Measurements from ENCODE around the gene KCNH3.

The KCNH3 gene

GRCh38 chr12:49543221-49543913, 4.5 kb downstream of the KCNH3 start:
- DNase-seq (ENCODE audit: extremely low read depth in 1 of 2, low read depth in 1 of 2), result no peak

DNA sequence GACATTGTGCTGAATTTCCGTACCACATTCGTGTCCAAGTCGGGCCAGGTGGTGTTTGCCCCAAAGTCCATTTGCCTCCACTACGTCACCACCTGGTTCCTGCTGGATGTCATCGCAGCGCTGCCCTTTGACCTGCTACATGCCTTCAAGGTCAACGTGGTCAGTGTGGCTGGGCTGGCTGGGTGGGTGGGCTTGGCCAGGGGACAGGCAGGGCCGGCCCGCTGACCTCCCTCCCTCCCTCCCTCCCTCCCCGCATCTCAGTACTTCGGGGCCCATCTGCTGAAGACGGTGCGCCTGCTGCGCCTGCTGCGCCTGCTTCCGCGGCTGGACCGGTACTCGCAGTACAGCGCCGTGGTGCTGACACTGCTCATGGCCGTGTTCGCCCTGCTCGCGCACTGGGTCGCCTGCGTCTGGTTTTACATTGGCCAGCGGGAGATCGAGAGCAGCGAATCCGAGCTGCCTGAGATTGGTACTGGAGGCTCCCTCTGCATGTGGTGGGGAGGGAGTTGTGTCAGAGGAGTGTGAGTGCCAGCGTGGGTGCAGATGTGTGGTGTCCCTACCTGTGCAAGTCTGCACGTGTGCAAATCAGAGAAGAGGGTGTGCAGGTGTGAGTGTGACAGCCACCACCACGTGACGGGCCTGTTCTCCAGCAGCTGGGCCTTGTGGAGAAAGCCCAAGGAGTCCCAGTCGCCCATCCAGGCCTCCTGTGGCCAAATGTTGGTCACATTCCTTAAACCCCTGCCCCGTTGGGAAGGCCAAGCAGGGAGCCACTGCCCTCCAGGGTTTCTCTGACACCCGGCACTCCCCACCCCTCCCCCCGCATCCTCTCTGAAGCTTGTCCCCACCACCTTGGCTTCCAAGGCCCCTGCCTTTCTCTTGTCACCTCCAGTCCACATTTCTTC, 5.3 kb downstream of the KCNH3 start:
- no peak for DNase-seq (ENCODE audit: extremely low read depth in 1 of 2, low read depth in 1 of 2)

DNA sequence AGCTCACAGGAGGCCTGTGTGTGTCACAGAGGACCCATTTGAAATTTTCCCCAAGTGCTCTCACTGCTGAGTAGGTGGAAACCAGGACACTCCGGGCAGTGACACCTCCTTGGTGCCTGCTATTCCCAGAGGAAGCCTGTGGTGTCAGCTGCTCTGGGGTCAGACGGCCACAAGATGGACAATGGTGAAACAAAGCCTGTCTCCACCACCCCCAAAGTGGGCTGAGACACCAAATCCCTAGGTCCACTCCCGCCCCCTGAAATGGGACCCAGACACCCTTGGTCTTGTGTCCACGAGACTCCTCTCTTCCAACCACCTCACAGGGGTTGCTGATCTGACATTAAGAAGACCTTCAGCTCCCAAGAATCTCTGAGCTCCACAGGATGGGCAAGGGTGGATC, 7.0 kb downstream of the KCNH3 start:
- DNase-seq (ENCODE audit: extremely low read depth in 1 of 2, low read depth in 1 of 2), result no peak

DNA sequence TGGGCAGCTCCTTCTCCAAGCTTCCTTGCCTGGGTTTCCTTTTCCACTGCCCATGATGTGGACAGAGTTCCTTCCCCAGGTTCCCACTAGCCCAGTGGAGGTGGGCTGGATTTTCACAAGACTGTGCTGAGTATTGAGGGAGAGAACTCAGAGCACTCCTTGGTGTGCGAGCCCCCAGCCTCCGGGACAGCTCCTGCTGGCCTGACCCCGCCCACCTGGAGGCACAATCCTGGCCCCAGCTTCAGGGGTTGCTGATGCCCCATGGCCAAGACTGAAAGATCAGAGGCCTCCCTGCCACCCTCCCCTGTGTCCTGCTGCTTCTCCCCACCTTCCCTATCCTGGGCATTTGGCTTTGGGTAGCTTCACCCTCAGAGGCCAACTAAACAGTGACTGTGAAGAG, 7.7 kb downstream of the KCNH3 start:
- DNase-seq (ENCODE audit: extremely low read depth in 1 of 2, low read depth in 1 of 2), result no peak

GRCh38 chr12:49547090-49547690, 8.4 kb downstream of the KCNH3 start:
- no peak for DNase-seq (ENCODE audit: extremely low read depth in 1 of 2, low read depth in 1 of 2)

DNA sequence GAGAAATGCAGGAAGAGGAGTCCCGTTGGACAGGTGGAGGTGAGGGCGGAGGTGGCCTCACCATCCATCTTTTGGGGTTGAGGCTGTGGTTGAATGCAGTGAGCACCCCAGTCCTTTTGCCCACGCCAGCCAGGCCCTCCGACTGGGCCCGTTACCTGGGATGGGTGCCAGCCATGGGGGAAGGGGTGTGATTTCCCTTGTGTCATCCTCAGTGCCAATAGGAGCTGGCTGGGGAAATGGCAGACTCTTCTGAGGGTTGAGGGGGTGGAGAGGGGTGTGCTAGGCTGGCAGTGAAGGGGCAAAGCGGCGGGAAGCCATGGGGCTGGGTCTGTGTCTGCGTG, 9.6 kb downstream of the KCNH3 start:
- no peak for DNase-seq (ENCODE audit: extremely low read depth in 1 of 2, low read depth in 1 of 2)

GRCh38 chr12:49548822-49549648, 10.2 kb downstream of the KCNH3 start:
- DNase-seq (ENCODE audit: extremely low read depth in 1 of 2, low read depth in 1 of 2), result no peak

- no peak for DNase-seq (ENCODE audit: extremely low read depth in 1 of 2, low read depth in 1 of 2)
Observed at GRCh38 chr12:49549735-49550692, 11.2 kb downstream of the KCNH3 start.

DNA sequence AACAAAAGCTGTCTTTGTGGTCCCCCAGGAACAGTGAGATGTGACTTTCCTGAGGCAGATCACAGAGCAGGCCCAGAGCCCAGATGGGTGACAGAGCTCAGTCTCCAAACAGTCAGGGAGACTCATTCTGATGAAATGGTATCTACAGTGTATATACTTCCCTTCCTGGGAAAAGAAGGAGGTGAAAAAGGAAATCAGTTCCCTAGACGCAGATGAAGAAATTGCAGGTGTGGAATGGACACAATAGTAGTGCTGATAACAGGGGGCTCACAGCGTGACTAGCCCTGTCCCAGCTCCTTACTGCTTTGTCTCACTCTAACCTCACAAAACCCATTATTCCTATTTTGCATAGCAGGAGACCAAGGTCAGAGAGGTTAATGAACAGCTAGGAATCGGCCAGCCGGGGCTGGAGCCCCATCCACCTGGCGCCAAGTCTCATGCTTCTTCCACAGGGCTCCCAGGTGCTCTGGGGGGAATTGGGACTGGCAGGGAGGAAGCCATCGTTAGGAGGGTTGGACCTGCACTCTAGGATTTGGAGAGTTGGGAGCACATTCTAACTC, 11.9 kb downstream of the KCNH3 start:
- no peak for DNase-seq (ENCODE audit: extremely low read depth in 1 of 2, low read depth in 1 of 2)

DNA sequence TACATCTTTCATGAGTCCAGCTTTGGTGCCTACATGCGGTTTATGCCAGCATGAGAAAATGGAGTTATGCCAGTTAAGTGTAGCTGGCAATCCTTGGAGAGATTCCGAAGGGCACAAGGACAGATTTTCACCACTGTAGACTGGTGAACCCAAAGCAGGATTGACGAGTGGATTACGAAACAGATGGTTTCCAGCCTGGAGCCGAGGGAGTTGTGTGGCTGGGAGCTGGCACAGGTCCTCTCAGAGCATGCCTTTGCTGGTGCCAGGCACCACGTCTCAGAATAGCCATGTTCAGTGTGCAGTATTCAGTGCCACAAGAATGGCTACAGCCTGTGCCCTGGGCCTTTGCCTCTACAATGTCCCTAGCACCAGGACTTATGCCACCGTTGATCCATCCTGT, 13.2 kb downstream of the KCNH3 start:
- no peak for DNase-seq (ENCODE audit: extremely low read depth in 1 of 2, low read depth in 1 of 2)

DNA sequence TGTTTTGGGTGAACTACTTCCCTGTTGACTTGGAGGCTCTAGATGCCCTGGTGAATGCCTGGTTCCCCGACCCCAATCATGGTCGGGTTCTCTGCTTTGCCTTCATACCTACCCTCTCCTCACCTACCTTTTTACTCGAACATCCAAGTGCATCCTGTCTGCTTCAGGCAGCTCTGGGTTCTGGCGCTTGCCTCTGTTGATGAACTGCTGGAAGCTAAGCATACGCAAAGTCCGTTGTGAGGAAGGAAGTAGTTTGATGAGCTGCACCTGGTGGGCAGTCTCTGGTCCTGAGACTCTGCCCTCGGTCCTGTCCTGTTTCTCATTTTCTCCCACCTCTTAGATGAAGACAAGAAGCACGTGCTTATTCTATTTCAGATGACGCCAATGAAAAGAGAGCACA, 13.6 kb downstream of the KCNH3 start:
- no peak for DNase-seq (ENCODE audit: extremely low read depth in 1 of 2, low read depth in 1 of 2)

DNA sequence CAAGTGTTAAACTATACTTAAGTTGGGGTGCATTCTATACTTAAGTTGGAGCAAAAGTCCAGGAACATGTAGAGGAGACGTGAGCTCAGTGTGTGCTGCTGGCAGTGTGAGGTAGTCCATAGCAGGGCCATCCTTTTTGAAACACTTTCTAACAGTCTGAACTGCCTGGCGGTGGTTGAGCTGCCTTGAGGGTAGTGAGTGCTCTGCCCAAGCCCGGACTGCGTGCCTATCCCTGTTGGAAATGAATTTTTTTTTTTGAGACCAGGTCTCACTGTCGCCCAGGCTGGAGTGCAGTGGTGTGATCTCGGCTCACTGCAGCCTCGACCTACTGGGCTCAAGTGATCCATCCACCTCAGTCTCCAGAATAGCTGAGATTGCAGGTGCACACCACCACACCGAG, 14.1 kb downstream of the KCNH3 start:
- DNase-seq (ENCODE audit: extremely low read depth in 1 of 2, low read depth in 1 of 2), result no peak

- DNase-seq (ENCODE audit: extremely low read depth in 1 of 2, low read depth in 1 of 2), result no peak
Observed at GRCh38 chr12:49553512-49554088, 14.8 kb downstream of the KCNH3 start.

- no peak for DNase-seq (ENCODE audit: extremely low read depth in 1 of 2, low read depth in 1 of 2)
Observed at GRCh38 chr12:49554266-49554665, 15.4 kb downstream of the KCNH3 start.

DNA sequence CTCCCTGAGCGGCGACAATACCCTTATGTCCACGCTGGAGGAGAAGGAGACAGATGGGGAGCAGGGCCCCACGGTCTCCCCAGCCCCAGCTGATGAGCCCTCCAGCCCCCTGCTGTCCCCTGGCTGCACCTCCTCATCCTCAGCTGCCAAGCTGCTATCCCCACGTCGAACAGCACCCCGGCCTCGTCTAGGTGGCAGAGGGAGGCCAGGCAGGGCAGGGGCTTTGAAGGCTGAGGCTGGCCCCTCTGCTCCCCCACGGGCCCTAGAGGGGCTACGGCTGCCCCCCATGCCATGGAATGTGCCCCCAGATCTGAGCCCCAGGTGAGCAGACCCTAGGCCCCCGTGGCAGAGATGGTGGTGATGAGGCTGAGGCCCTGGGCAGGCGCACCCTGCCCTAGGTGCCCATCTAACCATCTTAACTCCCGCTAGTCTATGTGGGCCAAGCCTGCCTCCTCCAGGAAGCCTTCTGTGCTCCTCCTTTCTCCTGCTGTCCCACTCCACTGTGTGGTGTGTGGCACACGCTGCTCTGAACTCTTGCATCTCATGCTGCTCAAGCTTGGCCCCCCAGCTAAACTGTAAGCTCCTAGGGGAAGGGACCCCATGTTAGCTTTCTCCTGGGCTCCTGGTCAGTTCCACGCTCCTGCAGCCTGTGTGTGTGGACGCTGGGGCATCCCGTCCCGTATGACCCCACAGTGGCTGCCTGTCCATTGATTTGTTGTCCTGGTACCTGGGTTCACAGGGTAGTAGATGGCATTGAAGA, 17.0 kb downstream of the KCNH3 start:
- no peak for DNase-seq (ENCODE audit: extremely low read depth in 1 of 2, low read depth in 1 of 2)

DNA sequence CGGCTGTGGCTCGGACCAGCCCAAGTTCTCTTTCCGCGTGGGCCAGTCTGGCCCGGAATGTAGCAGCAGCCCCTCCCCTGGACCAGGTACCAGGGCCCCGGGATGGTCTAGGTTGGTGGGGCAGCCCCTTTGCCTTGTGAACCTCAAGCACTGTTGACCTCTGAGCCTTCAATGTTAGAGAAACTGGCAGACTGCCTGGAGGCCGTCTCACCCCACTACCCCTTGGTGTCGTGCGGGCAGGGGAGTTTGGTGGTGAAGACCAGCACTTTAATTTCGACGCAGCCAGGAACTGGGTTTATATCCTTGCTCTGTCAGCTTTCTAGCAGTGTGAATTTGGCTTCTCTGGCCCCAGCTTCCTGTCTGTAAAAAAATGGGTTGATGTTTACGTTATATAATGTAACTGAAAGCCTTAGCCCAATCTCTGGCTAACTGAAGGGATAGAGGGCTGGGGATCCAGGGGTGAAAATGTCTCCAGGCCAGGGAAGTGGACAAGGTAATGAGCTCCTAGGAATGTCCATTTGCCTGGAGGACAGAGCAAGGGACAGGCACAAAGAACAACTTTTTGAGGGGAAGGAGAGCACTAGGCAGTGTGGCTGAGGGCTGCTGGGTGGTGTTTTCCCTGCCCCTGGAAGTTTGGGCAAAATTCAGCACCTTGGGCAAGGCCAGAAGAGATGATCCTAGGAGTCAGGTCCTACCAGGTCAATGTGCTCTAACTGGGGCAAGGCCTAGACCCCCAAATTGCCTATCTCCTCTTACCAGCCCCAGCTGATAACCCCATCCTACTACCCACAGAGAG, 17.8 kb downstream of the KCNH3 start:
- no peak for DNase-seq (ENCODE audit: extremely low read depth in 1 of 2, low read depth in 1 of 2)

DNA sequence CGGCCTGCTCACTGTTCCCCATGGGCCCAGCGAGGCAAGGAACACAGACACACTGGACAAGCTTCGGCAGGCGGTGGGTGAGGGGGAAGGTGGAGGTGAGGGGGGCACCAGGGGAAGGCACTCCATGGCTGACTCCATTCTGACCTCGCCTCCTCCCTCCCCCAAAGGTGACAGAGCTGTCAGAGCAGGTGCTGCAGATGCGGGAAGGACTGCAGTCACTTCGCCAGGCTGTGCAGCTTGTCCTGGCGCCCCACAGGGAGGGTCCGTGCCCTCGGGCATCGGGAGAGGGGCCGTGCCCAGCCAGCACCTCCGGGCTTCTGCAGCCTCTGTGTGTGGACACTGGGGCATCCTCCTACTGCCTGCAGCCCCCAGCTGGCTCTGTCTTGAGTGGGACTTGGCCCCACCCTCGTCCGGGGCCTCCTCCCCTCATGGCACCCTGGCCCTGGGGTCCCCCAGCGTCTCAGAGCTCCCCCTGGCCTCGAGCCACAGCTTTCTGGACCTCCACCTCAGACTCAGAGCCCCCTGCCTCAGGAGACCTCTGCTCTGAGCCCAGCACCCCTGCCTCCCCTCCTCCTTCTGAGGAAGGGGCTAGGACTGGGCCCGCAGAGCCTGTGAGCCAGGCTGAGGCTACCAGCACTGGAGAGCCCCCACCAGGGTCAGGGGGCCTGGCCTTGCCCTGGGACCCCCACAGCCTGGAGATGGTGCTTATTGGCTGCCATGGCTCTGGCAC, 18.5 kb downstream of the KCNH3 start:
- DNase-seq (ENCODE audit: extremely low read depth in 1 of 2, low read depth in 1 of 2), result no peak

Measured in activated CD8-positive, alpha-beta memory T cell treated with anti-CD3 and anti-CD28 coated beads for 1 hour (primary cell).